GM19395 (cell line): ENCODE measurements around the gene ADGRD1.

Experiments used
- ATAC-seq: cut with Tn5 transposase; IDR thresholded peaks from one replicate; pipeline ENCODE4 v1.9.1; 2021; ENCODE audit warnings: mild to moderate bottlenecking, moderate library complexity; ENCODE audit not compliant: unreplicated experiment

The ADGRD1 gene

GRCh38 chr12:131052063-131052781 lies 98.5 kb downstream of the ADGRD1 start:
- no peak for ATAC-seq

- ATAC-seq: no peak
These were observed 99.2 kb downstream of the ADGRD1 start for GRCh38 chr12:131052929-131053328.

GRCh38 chr12:131053567-131053966 lies 99.9 kb downstream of the ADGRD1 start:
- no peak for ATAC-seq

GRCh38 chr12:131054345-131055092 lies 100.8 kb downstream of the ADGRD1 start:
- ATAC-seq: no peak

GRCh38 chr12:131055093-131055465 lies 101.4 kb downstream of the ADGRD1 start:
- no peak for ATAC-seq

GRCh38 chr12:131055596-131056233 lies 102.0 kb downstream of the ADGRD1 start:
- ATAC-seq: no peak

GRCh38 chr12:131056626-131057025 lies 102.9 kb downstream of the ADGRD1 start:
- ATAC-seq: no peak

GRCh38 chr12:131057211-131057721 lies 103.6 kb downstream of the ADGRD1 start:
- no peak for ATAC-seq

- ATAC-seq: no peak
These were observed 104.2 kb downstream of the ADGRD1 start for GRCh38 chr12:131057722-131058515.

- ATAC-seq: no peak
These were observed 105.0 kb downstream of the ADGRD1 start for GRCh38 chr12:131058700-131059099.

- no peak for ATAC-seq
These were observed 106.5 kb downstream of the ADGRD1 start for GRCh38 chr12:131060011-131060703.

GRCh38 chr12:131061041-131061806 lies 107.5 kb downstream of the ADGRD1 start:
- no peak for ATAC-seq

GRCh38 chr12:131063413-131063812 lies 109.7 kb downstream of the ADGRD1 start:
- no peak for ATAC-seq

GRCh38 chr12:131063960-131064359 lies 110.3 kb downstream of the ADGRD1 start:
- no peak for ATAC-seq

GRCh38 chr12:131065279-131065678 lies 111.6 kb downstream of the ADGRD1 start:
- ATAC-seq: no peak

GRCh38 chr12:131065801-131066200 lies 112.1 kb downstream of the ADGRD1 start:
- ATAC-seq: no peak

- no peak for ATAC-seq
These were observed 112.6 kb downstream of the ADGRD1 start for GRCh38 chr12:131066207-131066885.

GRCh38 chr12:131066886-131067490 lies 113.3 kb downstream of the ADGRD1 start:
- ATAC-seq: no peak
